NCI-H187 treated with DMSO at 0.1 percent for 48 hours (cell line): ENCODE data around the gene BIN1.

Experiments
- DNase-seq: peaks from one replicate; lab custom pipeline; 2025; lab: John Stamatoyannopoulos, UW

BIN1 gene

DNA sequence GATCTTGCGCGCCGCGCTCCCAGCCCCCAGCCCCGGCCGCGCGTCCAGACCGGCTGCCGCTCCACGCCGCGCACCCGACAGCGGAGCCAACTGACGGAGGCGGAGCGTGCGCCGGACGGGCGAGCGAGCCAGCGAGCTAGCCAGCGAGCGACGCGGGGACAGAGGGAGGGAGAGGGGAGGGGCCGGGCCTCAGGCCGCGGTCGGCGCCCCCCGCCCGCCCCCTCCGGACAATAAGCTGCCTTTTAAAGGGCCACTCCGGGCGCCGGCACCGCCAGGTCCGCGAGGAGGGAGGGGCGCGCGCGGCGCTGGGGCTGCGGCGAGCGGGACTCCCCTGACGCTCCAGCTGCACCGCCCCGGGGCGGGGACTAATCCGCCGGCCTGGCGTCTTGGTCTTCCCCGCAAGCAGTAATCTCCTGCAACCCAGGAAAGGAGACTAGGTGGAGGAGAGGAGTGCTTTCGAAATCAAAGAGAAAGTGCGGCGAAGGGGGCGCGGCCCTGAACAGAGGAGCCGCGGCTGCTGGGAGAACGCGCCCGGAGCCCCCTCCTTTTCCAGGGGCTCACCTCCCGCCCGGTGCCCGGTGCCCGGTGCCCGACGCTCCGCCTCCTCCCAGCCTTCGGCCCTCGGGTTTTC, at the start of gene BIN1:
Gene BIN1 (minus strand): TSS at position 164 of the 631 bp plus-strand sequence. CDS start 211 bp downstream, outside the sequence.
- no peak for DNase-seq

DNA sequence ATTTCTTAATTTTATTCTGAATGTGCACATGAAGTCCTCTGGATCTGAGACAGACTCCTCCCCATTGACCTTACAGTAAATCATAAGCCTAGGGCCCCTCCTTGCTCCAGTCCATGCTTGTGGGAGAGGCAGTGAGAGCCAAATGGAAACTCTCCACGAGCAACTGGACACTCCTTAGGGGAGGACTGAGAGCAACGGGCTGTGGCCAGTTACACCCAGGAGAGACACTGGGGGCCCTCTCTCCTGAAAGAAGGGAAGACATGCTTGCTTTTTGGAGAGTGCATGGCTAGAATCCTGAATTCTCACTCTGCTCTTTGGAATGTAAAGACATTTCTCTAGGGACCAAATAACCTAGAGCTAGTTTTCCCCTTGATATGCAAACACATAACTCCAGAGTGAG, 49.0 kb upstream of the BIN1 start:
- no peak for DNase-seq

DNA sequence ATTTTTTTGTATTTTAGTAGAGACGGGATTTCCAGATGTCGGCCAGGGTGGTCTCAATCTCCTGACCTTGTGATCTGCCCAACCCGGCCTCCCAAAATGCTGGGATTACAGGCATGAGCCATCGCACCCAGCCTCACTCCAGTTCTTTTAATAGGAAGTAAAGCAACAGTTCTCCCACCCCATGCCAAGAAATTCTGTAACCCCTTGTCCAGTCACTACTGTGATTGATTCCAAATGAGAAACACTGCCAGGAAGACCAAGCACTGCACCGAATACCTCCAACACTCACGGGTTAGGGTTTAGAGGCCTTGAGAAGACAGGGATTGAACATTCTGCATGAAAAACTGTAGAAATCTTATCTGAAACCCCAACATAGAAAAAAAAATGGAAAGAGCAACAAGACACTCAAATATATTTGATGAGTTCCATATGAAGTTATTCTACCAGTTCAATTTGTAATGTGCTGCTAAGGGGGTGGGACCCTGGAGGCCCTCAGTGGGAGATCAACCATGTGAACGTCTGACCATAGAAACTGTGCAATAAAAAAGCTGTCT, 48.2 kb upstream of the BIN1 start:
- DNase-seq = no peak

DNA sequence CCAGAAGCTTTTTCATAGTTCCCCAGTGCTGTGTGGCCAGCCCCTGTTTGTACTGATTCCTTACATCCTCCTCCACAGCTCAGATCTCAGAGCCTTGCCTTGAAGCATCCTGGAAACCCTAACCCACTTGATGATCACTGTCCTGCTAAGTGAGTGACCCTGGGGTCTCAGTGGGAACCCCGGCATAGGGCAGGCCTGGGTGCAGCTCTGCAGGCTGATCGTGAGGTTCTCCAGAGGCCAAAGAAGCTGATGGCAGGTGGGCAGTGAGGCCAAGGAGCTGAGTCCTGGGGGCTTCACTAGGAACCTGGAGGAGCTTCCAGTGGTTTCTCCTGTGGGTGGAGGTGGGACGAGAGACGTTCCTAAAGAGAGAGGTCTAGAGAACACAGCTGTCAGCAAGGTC, 47.4 kb upstream of the BIN1 start:
- no peak for DNase-seq

DNA sequence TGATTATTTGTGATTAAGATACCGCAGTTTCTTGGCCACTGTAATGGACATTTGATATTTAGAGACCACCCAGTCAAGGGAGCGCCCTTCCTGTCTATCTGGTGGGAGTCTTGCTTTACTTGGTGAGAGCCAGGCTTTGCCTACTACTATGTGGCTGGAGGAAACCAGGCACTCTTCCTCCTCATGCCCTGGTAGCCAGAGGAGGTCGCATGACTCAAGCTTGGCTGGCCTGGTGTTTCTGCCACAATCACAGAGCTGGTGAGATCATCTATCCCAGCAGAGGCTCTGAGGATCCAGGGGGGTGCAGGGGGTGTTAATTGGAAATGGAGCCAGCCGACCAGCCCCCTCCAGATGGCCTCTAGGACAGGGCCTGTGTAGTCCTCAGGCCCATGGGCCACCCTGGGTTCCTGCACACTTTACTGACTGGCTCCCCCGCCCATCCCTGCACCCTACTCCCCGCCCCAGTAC, 46.8 kb upstream of the BIN1 start:
- DNase-seq = no peak

DNA sequence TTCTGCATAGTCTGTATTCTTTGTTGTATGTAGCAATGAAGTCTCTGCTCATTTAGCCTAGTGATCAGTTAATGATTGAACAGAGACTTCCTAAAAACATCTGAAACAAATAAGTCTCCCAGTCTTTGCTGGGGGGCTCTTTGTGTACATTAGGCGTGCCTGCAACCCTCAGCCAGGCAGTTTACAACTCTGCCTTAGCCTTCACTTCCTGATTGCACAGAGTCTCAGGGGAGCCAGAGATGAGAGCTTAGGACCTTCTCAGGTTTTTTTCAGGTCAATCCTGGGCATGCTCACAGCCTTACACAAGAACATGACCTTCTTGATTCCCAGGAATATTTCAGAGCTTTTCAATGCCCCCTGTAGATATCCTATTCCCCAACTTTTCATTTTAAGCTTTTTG, 44.0 kb upstream of the BIN1 start:
- DNase-seq = no peak

GRCh38 chr2:127149384-127149783, 42.4 kb upstream of the BIN1 start:
- DNase-seq = no peak

DNA sequence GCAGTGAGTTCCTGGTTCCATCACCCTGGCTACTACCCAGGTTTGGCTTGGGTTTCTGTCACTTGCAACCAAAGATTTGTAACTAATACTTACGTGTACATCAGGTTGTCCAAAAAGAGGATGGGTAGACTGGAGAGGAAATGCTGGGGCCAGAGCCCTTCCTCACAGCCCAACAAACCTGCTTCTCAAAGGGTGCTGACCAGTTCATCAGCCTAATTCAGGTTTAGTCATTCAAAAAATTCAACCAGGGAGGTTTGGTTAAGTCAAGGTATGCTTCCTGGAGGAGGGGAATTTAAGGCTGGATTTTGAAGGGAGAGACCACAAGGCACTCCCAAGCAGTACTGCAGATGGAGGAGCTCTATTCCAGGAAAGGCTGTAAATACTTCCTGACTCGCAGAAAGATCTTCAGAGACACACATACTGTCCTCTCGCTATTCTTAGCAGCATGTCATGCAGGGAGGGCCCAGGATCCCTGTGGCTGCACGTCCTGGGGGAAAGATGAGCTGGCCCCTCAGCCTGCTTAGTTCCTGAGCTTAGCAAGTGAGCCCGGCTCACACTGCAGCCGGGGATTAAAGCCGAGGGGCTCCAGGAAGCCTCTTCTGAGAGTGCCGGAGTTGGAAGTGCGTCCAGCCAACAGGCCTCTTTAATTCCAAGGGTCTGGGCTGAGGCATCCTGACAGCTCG, 40.0 kb upstream of the BIN1 start:
- no peak for DNase-seq

GRCh38 chr2:127146071-127146725, 39.2 kb upstream of the BIN1 start:
- DNase-seq = no peak

- no peak for DNase-seq
Observed at GRCh38 chr2:127145280-127145895, 38.4 kb upstream of the BIN1 start.

- no peak for DNase-seq
Observed at GRCh38 chr2:127143841-127144782, 37.2 kb upstream of the BIN1 start.

DNA sequence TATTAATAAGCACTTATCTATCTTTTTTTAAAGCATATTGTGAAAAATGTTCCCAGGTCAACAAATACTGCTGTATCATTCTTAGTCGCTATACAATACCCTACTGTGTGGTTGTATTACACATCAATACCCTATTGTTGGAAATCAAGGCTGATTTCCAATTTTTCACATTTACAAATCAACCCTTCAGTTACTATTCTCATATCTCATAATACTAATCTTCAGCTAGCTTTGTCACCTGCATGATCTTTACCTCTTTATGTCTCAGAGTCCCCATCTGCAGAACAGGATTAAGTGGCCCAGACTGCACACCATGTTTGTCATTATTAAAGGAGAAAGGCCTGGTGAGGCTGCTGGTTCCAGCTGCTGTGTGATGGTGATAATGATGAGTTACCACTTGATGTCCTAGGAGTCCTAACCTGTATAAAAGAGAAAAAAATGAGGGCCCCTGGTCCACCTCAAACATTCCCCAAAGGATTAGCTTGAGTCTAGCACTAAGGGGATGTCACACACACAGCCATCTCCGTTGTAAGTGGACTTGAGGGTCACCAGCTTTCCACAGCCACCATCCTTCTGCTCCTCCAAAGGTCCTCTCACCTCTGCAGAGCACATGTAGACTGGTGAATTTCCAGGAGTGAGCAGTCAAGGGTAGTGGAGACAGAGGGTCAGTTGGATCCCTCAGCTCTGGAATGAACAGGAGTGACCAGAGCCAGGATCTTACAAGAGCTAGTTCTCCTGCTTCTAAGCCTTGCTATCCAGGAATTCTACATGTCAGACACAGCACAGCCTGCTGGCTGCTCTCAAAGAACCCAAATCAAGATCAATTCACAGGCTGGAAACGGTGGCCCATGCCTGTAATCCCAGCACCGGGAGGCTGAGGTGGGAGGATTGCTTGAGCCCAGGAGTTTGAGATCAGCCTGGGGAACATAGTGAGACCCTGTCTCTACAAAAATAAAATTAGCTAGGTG, 36.0 kb upstream of the BIN1 start:
- DNase-seq = no peak

DNA sequence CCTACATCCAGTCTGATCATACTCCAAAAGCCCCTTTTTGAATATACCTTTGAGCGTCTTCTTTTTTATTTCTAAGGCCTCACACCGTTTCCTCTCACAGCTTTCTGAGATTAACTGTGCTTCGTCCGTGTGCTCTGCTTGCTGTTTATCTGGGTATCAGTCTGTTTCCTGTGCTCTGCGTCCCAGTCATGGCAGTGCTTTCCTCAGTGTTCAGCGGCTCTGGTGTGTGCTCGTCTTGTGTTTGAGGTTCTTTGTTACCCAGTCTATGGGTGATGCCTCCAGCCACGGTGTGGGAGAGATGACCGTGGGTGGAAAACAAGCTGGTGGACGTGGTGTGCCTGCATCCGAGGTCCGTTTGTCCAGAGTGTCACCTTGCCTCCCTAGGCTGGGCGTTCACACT, 33.6 kb upstream of the BIN1 start:
- no peak for DNase-seq

GRCh38 chr2:127139766-127140165, 32.8 kb upstream of the BIN1 start:
- DNase-seq = no peak

DNA sequence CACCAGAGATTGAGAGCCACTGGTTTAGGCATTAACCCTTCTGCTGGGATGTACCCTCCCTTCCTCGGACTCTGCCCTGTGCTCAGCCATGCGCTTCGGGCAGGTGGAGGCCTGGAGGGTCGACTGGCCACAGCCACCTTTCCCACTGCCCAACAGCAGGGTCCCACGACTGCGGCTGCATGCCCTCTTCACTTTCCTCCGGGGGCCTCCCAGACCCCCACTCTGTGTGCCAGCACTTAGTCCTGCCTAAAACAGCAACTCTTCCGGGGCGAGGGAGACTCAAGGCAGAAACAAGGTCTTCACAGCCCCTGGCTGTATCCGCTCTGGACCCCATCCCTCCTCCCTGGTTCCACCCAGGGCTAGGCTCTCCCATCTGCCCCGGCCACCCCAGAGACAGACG, 31.3 kb upstream of the BIN1 start:
- DNase-seq = no peak

DNA sequence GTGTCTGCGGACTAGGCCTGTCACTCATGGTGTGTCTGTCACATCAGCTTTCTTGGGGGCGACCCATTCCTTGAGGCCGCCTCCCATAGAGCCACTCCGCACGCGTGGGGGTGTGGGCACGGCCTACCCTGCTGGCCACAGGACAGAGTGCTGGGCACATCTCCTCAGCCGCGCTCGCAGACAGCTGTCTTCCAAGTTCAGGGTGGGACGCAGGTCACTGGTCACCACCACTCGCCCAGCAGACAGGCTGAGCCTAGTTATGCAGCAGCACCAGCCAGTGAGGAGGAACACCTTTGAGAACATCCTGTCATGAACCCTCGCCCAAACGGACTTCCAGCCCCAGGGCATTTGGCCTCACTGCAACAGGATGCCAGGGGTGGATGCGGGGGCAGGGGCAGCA, 30.8 kb upstream of the BIN1 start:
- no peak for DNase-seq

- DNase-seq = no peak
Observed at GRCh38 chr2:127137225-127137624, 30.3 kb upstream of the BIN1 start.

DNA sequence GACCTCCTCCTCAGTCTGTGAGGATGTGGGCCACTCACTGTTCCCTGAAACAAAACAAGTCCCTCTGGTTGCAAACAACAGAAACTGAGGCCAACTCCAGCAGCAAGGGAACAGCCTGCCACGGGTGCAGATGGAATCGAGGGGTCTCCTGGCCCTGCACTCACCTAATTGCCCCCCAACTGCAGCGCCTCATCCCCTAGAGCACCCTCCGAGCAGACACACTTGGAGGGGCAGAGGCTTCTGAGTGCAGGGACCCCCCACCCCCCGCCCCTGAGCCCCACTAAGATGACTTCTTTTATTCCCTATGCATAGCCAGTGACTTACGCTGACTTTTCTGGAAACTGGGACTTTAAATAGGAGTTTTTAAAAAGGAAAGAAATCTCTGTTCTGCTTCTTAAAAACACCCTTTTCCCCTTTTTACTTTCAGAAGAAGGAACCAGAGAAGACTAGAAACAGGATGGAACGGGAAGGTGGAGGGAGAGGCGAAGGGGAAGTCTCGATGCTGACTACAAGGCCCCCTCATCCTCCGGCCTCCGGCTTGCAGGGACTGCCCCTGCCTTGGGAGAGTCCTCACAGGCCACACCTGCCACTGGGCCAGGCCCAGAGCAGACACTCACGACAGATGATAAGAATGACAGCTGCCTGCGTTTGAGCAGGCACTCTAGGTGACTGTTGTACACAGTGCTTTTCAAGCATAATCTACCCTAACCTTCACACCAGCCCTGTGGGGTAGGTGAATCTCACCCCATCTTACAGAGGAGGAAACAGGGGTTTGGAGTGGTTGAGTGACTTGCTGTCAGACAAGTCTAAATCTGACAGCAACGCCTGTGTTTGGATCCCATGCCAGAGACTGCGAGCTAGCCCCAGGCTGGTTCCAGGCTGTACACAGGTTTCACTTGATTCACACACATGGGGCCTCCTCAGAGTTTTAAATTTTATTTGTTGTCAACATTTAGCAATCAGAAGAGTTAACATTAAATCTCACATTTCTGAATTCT, 28.2 kb upstream of the BIN1 start:
- DNase-seq = no peak

DNA sequence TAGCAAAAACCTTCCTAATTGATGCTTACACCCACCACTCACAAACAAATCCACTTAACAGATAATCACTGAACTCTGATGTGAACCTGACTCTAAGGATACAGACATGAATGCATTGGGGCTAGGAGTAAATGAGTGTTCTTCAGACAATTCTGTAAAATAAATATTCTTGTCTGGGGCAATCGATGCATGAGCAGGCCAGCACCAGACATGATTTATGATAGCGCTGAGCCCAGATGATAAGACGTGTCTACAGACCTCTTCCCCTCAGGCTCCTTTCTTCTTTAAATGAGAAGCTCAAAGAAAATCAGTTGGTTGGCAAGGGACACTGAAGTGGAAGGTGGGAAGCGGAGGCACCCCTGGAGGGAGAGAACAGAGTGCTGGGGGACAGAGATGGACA, 27.3 kb upstream of the BIN1 start:
- no peak for DNase-seq
